SW480 (cell line): ENCODE data around the gene SHKBP1.
A peak's percentile ranks its signal among the peaks of the same experiment; 100 is the strongest.
"Not testable (repeated sequence)": the region's sequence is repeated elsewhere in the genome, so short reads cannot be mapped to it uniquely, and the experiment has no call there.

Source experiments
- DNase-seq: peaks from one replicate; pipeline ENCODE4 v3.0.0-alpha.2; 2016; ENCODE audit warnings: low spot score

SHKBP1 gene

GRCh38 chr19:40616178-40616577, 39.5 kb downstream of the SHKBP1 start:
- no peak for DNase-seq

GRCh38 chr19:40616941-40617340, 40.3 kb downstream of the SHKBP1 start:
- DNase-seq: no peak

- DNase-seq: no peak
Measured at GRCh38 chr19:40617961-40618360, 41.3 kb downstream of the SHKBP1 start.

GRCh38 chr19:40619333-40620160, 42.9 kb downstream of the SHKBP1 start:
- DNase-seq: no peak

- no peak for DNase-seq
Measured at GRCh38 chr19:40620161-40620485, 43.5 kb downstream of the SHKBP1 start.

- no peak for DNase-seq
Measured at GRCh38 chr19:40621283-40621682, 44.6 kb downstream of the SHKBP1 start.

- no peak for DNase-seq
Measured at GRCh38 chr19:40621966-40622772, 45.5 kb downstream of the SHKBP1 start.

- no peak for DNase-seq
Measured at GRCh38 chr19:40622773-40623075, 46.1 kb downstream of the SHKBP1 start.

GRCh38 chr19:40623403-40624251, 47.0 kb downstream of the SHKBP1 start:
- DNase-seq: peak; percentile 96

- DNase-seq: not testable (repeated sequence)
Measured at GRCh38 chr19:40624369-40625153, 47.9 kb downstream of the SHKBP1 start.

- no peak for DNase-seq
Measured at GRCh38 chr19:40625406-40626120, 48.9 kb downstream of the SHKBP1 start.

GRCh38 chr19:40626918-40627317, 50.2 kb downstream of the SHKBP1 start:
- DNase-seq: no peak

- no peak for DNase-seq
Measured at GRCh38 chr19:40627486-40628279, 51.0 kb downstream of the SHKBP1 start.

- DNase-seq: no peak
Measured at GRCh38 chr19:40629346-40629745, 52.7 kb downstream of the SHKBP1 start.

GRCh38 chr19:40630571-40631160, 54.0 kb downstream of the SHKBP1 start:
- no peak for DNase-seq

GRCh38 chr19:40632311-40633036, 55.8 kb downstream of the SHKBP1 start:
- DNase-seq: no peak

- DNase-seq: no peak
Measured at GRCh38 chr19:40633207-40633606, 56.5 kb downstream of the SHKBP1 start.

- no peak for DNase-seq
Measured at GRCh38 chr19:40638327-40638726, 61.7 kb downstream of the SHKBP1 start.

- no peak for DNase-seq
Measured at GRCh38 chr19:40639638-40639982, 62.9 kb downstream of the SHKBP1 start.
